Cardiac atrium fibroblast (primary cell): ENCODE measurements around the gene MXD4. TPM values are rescaled to one million over a fixed set of nuclear protein-coding genes. Genes with fewer than 3 reads are reported as not detected.

Experiments used
- total RNA-seq: library from RNA; depleted of rRNA; stranded (reverse); fragments of >200 nt; gene quantifications from 2 replicates; pipeline ENCODE4 v1.2.3, GENCODE V29; 2015

The MXD4 gene
- 111 and 122 TPM in 2 replicates for total RNA-seq

GRCh38 chr4:2261853-2262144 is at the start of gene MXD4:
Gene MXD4 (minus strand): TSS chr4:2262109. CDS start chr4:2261980, 129 bp downstream.

DNA sequence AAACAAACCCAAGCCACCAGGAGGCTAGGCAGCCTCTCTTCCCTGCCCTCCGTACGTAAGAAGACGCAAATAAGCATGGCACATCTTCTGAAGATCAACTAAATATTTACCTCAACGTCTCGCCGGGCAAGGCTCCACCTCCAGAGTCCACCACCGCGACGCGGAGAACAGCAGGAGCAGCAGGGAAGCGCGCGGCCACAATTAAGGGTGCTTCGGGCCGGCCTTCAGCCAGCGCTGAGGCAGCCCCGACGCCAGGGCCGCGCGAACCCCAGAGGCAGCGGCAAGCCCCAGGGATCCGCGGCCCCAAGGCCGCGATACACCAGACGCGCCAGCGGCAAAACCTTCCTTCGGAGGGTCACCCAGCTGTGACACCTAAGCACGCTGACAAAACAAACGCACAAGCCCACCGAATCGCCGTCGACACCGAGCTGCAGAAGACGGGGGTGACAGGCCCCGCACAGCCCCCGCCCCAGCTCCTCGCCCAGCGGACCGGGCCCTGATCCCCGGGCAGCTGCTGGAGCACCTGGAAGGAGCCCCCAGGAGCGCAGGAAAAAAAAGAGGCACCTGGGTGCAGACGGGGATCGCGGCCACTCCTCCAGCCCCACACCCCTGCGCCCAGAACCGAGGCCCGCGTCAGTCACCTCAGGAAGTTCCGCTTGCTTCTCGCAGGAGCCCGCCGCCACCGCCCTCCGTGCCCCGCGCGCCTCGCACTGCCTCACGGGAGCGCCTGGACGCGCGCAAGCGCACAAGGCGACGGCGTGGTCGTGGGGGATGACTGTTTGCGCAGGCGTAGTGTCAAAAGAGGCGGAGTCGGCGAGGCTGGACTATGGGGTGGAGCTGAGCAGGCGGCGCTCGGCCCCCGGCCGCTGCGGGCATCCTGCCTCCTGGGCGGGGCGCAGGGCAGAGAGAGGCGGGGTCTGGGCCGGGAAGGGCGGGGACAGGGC is 20.2 kb downstream of the MXD4 start, which contains the start of the genes HAUS3 and POLN:
TSS of gene HAUS3 (minus strand) at position 712 of the 944 bp plus-strand sequence. CDS start 1,175 bp downstream, outside the sequence.
TSS of gene POLN (minus strand) at position 712 of the 944 bp plus-strand sequence. CDS start 12,890 bp downstream, outside the sequence.

Other genes with a start within 250 kb of the MXD4 start
- gene NAT8L, start 202.8 kb downstream of the MXD4 start, total RNA-seq, result under 0.01 and 0.36 TPM in 2 replicates
- 8.6 and 32.3 TPM in 2 replicates for gene HAUS3, start 20.0 kb downstream of the MXD4 start, total RNA-seq
- 1.1 and 3.7 TPM in 2 replicates for gene POLN, start 20.0 kb downstream of the MXD4 start, total RNA-seq
- 4.9 and 9.2 TPM in 2 replicates for gene ZFYVE28, start 156.5 kb upstream of the MXD4 start, total RNA-seq
- gene CFAP99, start 156.8 kb upstream of the MXD4 start, total RNA-seq, result 0.16 TPM in 1 of 2 replicates, not detected in the other
- 61.9 and 71.6 TPM in 2 replicates for gene RNF4, start 207.0 kb upstream of the MXD4 start, total RNA-seq